ENCODE results near the gene NCLN. TPM values are rescaled to one million over a fixed set of nuclear protein-coding genes. Genes with fewer than 3 reads are reported as not detected.
"Not testable (repeated sequence)": the region's sequence is repeated elsewhere in the genome, so short reads cannot be mapped to it uniquely, and the experiment has no call there.

NCLN gene
- total RNA-seq, 2 donors from 2014 or later: 75.0 to 195 TPM

GRCh38 chr19:3190921-3191805 lies 5.4 kb downstream of the NCLN start:
- no peak for DNase-seq

GRCh38 chr19:3191806-3192104 lies 6.0 kb downstream of the NCLN start:
- H3K4me3 ChIP-seq; intact Hi-C loops (cut with DNase I); DNase-seq; H3K36me3 ChIP-seq; H3K9ac ChIP-seq (ENCODE audit: low read depth in 2 of 2, low read length in 2 of 2); H3K9me3 ChIP-seq; H3K27ac ChIP-seq; H3K27me3 ChIP-seq: not testable (repeated sequence)
- peaks cover 26% of the 10 kb centered on the region for H3K4me1 ChIP-seq

More at GRCh38 chr19:3190921-3191805, 5.4 kb downstream of the NCLN start:
- H3K9ac ChIP-seq (ENCODE audit: low read depth in 2 of 2, low read length in 2 of 2): no peak overlapping the region
- H3K4me3 ChIP-seq: no peak overlapping the region
- H3K27ac ChIP-seq: no peak overlapping the region
- no peaks in the 10 kb centered on the region for H3K36me3 ChIP-seq
- H3K9me3 ChIP-seq: no peaks in the 10 kb centered on the region
- intact Hi-C loops (cut with DNase I): no loop called here
- peaks cover 30% of the 10 kb centered on the region for H3K4me1 ChIP-seq
- no peak for TF ChIP-seq CTCF (IDR thresholded peaks at IDR 0.05)
- no peaks in the 10 kb centered on the region for H3K27me3 ChIP-seq

GRCh38 chr19:3192228-3192635 lies 6.5 kb downstream of the NCLN start:
- intact Hi-C loops (cut with DNase I): no loop called here
- Histone ChIP-seq H3K27me3 (no peaks in the 10 kb centered on the region), H3K9ac (ENCODE audit: low read depth in 2 of 2, low read length in 2 of 2) (no peak overlapping the region), H3K27ac (no peak overlapping the region), H3K4me1 (peaks cover 21% of the 10 kb centered on the region), H3K4me3 (no peak overlapping the region), H3K36me3 (no peaks in the 10 kb centered on the region), H3K9me3 (no peaks in the 10 kb centered on the region)
- no peak for DNase-seq
- TF ChIP-seq CTCF (IDR thresholded peaks at IDR 0.05): no peak

- no peaks in the 10 kb centered on the region for H3K36me3 ChIP-seq
- no peak for DNase-seq
Measured at GRCh38 chr19:3192684-3193083, 7.0 kb downstream of the NCLN start.

GRCh38 chr19:3193256-3194105 lies 7.8 kb downstream of the NCLN start:
- H3K9ac ChIP-seq (ENCODE audit: low read depth in 2 of 2, low read length in 2 of 2): no peak overlapping the region

More at GRCh38 chr19:3192684-3193083, 7.0 kb downstream of the NCLN start:
- Histone ChIP-seq H3K27ac (no peak overlapping the region), H3K9ac (ENCODE audit: low read depth in 2 of 2, low read length in 2 of 2) (no peak overlapping the region), H3K4me3 (no peak overlapping the region), H3K9me3 (no peaks in the 10 kb centered on the region), H3K27me3 (no peaks in the 10 kb centered on the region), H3K4me1 (peaks cover 19% of the 10 kb centered on the region)
- no peak for TF ChIP-seq CTCF (IDR thresholded peaks at IDR 0.05)
- intact Hi-C loops (cut with DNase I): no loop called here

More at GRCh38 chr19:3193256-3194105, 7.8 kb downstream of the NCLN start:
- Histone ChIP-seq H3K9me3 (no peaks in the 10 kb centered on the region), H3K4me1 (peaks cover 11% of the 10 kb centered on the region), H3K36me3 (no peaks in the 10 kb centered on the region), H3K4me3 (no peak overlapping the region), H3K27me3 (no peaks in the 10 kb centered on the region), H3K27ac (no peak overlapping the region)
- DNase-seq: no peak
- TF ChIP-seq CTCF (IDR thresholded peaks at IDR 0.05): no peak
- intact Hi-C loops (cut with DNase I): no loop called here

All from colonic mucosa (tissue), 4 donors.